ENCODE data around the gene ARHGAP18. TPM values are rescaled to one million over a fixed set of nuclear protein-coding genes. Genes with fewer than 3 reads are reported as not detected.

Gene ARHGAP18
- total RNA-seq, 1 donor from 2014 or later: 24.5 TPM

DNA sequence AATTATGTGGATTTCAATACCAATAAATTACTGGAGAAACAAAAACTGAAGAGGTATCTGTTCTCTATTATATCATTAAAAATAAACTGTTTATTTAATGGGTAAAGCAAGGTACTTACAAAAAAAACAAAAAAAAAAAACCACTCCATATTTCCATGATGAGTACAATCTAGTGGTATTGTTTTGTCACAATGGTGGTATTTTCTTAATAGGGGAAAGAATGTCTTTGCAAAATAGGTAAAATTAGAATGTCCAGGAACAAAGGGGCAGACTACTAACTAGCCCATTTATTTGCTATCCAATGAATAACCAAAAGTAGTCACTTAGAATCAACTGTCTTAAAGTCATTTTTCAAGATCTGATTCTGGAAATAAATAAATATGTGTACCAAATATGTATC lies 92.0 kb downstream of the ARHGAP18 start:
- TF ChIP-seq, protein P1, sequence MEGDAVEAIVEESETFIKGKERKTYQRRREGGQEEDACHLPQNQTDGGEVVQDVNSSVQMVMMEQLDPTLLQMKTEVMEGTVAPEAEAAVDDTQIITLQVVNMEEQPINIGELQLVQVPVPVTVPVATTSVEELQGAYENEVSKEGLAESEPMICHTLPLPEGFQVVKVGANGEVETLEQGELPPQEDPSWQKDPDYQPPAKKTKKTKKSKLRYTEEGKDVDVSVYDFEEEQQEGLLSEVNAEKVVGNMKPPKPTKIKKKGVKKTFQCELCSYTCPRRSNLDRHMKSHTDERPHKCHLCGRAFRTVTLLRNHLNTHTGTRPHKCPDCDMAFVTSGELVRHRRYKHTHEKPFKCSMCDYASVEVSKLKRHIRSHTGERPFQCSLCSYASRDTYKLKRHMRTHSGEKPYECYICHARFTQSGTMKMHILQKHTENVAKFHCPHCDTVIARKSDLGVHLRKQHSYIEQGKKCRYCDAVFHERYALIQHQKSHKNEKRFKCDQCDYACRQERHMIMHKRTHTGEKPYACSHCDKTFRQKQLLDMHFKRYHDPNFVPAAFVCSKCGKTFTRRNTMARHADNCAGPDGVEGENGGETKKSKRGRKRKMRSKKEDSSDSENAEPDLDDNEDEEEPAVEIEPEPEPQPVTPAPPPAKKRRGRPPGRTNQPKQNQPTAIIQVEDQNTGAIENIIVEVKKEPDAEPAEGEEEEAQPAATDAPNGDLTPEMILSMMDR (conservative IDR thresholded peaks at IDR 0.05; ENCODE audit: low read depth, low read length): no peak
- DNase-seq (ENCODE audit: low read depth): no peak
- no peak overlapping the region for H3K4me3 ChIP-seq (ENCODE audit: low read depth, low read length)

GRCh38 chr6:129615496-129615895 lies 94.5 kb downstream of the ARHGAP18 start:
- DNase-seq (ENCODE audit: low read depth): no peak
- TF ChIP-seq, protein P1 (conservative IDR thresholded peaks at IDR 0.05; ENCODE audit: low read depth, low read length): no peak

GRCh38 chr6:129615020-129615419 lies 95.0 kb downstream of the ARHGAP18 start:
- no peak for DNase-seq (ENCODE audit: low read depth)
- H3K4me3 ChIP-seq (ENCODE audit: low read depth, low read length): no peak overlapping the region
- TF ChIP-seq, protein P1 (conservative IDR thresholded peaks at IDR 0.05; ENCODE audit: low read depth, low read length): no peak

More at GRCh38 chr6:129615496-129615895, 94.5 kb downstream of the ARHGAP18 start:
- H3K4me3 ChIP-seq (ENCODE audit: low read depth, low read length): no peak overlapping the region

- TF ChIP-seq, protein P1 (conservative IDR thresholded peaks at IDR 0.05; ENCODE audit: low read depth, low read length): no peak
- DNase-seq (ENCODE audit: low read depth): no peak
- no peak overlapping the region for H3K4me3 ChIP-seq (ENCODE audit: low read depth, low read length)
Measured at GRCh38 chr6:129614464-129614863, 95.5 kb downstream of the ARHGAP18 start.

DNA sequence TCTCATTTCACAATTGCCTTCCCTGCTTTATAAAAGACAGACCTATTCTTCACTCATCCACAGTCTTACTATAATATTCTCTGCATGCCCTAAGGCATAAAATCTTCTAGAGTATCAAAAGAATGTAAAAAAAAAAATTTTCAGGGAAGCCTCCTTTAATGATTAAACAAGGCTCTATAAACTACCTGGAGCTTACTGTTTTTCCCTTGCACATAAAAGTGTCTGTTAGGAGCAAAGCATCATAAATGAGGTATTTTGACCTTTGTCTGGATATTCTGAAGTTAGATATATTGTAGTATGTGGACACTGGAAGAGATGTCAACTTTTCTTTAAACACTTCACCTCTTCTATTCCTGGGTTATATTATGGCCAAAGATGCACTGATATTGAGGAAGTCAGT lies 97.5 kb downstream of the ARHGAP18 start:
- no peak overlapping the region for H3K4me3 ChIP-seq (ENCODE audit: low read depth, low read length)
- TF ChIP-seq, protein P1 (conservative IDR thresholded peaks at IDR 0.05; ENCODE audit: low read depth, low read length): no peak
- no peak for DNase-seq (ENCODE audit: low read depth)

DNA sequence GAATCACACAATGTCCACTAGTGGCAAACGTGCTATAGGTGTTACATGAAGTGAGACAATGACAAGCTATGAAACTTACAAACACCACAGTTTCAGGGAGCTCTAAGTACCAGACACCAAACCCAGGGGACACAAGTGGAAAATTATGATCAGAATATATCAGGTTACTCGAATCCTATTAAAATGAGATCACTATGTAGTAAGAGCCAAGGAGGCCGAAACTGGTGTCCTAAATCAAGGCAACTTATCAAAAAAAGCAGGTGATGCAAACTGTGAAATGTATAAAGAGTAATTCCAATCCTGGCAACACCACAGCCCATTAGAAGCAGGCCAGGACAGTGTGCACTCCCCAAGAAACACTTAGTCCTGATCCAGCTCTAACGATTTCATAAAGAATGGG lies 100.3 kb downstream of the ARHGAP18 start:
- DNase-seq (ENCODE audit: low read depth): no peak
- TF ChIP-seq, protein P1 (conservative IDR thresholded peaks at IDR 0.05; ENCODE audit: low read depth, low read length): no peak
- no peak overlapping the region for H3K4me3 ChIP-seq (ENCODE audit: low read depth, low read length)

GRCh38 chr6:129608886-129609537 lies 101.0 kb downstream of the ARHGAP18 start:
- DNase-seq (ENCODE audit: low read depth): no peak
- H3K4me3 ChIP-seq (ENCODE audit: low read depth, low read length): no peak overlapping the region
- TF ChIP-seq, protein P1 (conservative IDR thresholded peaks at IDR 0.05; ENCODE audit: low read depth, low read length): no peak

All from epithelial cell of proximal tubule (primary cell).